Duodenal mucosa (tissue), 2 donors: ENCODE measurements around the gene PLXNA4.

ENCODE experiments used
- H3K27ac ChIP-seq: one replicate; pipeline ENCODE4 v1.7.0; 2013; ENCODE audit warnings: low read depth, low read length
- H3K27me3 ChIP-seq, 2 donors: one replicate each; pipeline ENCODE4 v1.7.0; 2013; ENCODE audit warnings: low read length in 2 of 2, control low read depth in 1 of 2; ENCODE audit not compliant: insufficient read depth in 2 of 2, control insufficient read depth in 1 of 2
- H3K36me3 ChIP-seq, 2 donors: one replicate each; pipeline ENCODE4 v1.7.0; 2013; ENCODE audit warnings: low read length in 2 of 2, control low read depth in 1 of 2; ENCODE audit not compliant: insufficient read depth in 2 of 2, control insufficient read depth in 1 of 2
- H3K4me1 ChIP-seq, 2 donors: one replicate each; pipeline ENCODE4 v1.7.0; 2013; ENCODE audit warnings: low read length in 2 of 2, control low read depth in 1 of 2; ENCODE audit not compliant: insufficient read depth in 2 of 2, control insufficient read depth in 1 of 2
- H3K4me3 ChIP-seq, 2 donors: one replicate each; pipeline ENCODE4 v1.7.0; 2013; ENCODE audit warnings: low read length in 2 of 2, low read depth in 1 of 2
- H3K9ac ChIP-seq, 2 donors: one replicate each; pipeline ENCODE4 v1.7.0; 2013; ENCODE audit warnings: low read length in 2 of 2, low read depth in 1 of 2
- H3K9me3 ChIP-seq, 2 donors: one replicate each; pipeline ENCODE4 v1.7.0; 2013; ENCODE audit warnings: low read length in 2 of 2, control low read depth in 1 of 2; ENCODE audit not compliant: control insufficient read depth in 1 of 2

PLXNA4 gene

GRCh38 chr7:132250480-132251326 lies 325.6 kb downstream of the PLXNA4 start:
- Histone ChIP-seq H3K36me3 (no peaks in the 10 kb centered on the region), H3K4me1 (peaks cover 21 to 34% of the 10 kb centered on the region in 2 donors), H3K9me3 (peaks cover 2 to 3% of the 10 kb centered on the region in 2 donors), H3K4me3 (no peak overlapping the region), H3K9ac (no peak overlapping the region), H3K27ac (no peak overlapping the region), H3K27me3 (no peaks in the 10 kb centered on the region)

DNA sequence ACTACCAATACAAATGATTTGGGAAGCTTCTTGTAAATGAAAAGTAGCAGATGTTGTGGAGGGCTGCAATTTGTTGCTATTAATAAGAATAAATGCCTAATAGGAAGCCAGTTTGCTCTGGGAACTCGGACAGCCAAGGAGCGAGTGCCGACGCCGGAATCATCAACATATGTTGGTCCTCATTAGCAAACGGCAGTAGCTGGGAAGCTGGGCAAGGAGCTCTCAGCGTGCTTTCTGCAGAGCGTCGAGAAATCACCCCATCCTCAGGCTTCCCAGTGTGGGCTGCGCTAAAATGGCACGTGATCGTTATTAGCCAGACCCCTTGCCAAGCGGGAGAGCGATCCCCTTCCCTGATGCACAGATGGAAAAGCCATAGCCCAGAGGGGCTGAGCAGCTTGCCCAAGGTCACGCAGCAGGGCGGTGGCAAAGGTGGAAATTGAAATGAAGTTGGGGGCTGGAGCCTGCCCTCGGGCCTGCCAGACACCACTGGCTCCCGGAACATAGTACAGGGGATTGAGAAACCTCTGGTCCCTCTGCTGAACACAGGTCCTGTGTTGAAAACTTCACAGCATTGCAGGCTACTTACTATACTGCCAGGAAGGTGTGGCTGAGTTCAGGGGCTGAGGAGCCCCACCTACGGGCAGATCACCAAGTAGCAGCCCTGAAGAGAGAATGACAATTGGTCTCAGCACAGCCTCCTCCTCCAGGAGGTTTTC lies 326.9 kb downstream of the PLXNA4 start:
- Histone ChIP-seq H3K4me3 (no peak overlapping the region), H3K36me3 (no peaks in the 10 kb centered on the region)

DNA sequence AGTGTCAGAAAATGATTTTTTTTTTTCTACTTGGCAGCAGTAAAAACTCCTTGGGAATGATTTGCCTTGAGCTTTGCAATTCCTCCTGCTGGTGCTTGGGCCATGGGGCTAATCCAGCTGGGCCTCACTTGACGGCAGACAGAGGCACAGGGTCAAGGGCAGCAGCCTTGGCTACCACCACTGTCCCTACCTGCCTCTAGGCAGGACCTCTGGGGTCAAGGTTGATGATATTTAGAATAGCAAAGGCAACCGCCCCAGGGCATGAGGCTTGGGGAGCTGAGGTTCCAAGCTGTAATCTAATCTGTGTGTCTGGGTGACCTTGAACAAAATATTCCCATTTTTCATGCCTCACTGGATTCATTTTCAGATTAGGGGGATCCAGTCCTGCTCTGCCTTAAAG lies 327.4 kb downstream of the PLXNA4 start:
- Histone ChIP-seq H3K4me3 (no peak overlapping the region), H3K9ac (no peak overlapping the region), H3K27ac (no peak overlapping the region), H3K9me3 (peaks cover 6 to 7% of the 10 kb centered on the region in 2 donors), H3K36me3 (no peaks in the 10 kb centered on the region), H3K4me1 (peaks cover 21 to 29% of the 10 kb centered on the region in 2 donors), H3K27me3 (no peaks in the 10 kb centered on the region)

More for the DNA sequence above, 326.9 kb downstream of the PLXNA4 start:
- Histone ChIP-seq H3K9me3 (peaks cover 6 to 7% of the 10 kb centered on the region in 2 donors), H3K4me1 (peaks cover 21 to 29% of the 10 kb centered on the region in 2 donors), H3K27ac (no peak overlapping the region), H3K27me3 (no peaks in the 10 kb centered on the region), H3K9ac (no peak overlapping the region)

GRCh38 chr7:132247995-132248618 lies 328.2 kb downstream of the PLXNA4 start:
- peaks cover 6 to 7% of the 10 kb centered on the region in 2 donors for H3K9me3 ChIP-seq
- no peaks in the 10 kb centered on the region for H3K27me3 ChIP-seq
- peaks cover 21 to 29% of the 10 kb centered on the region in 2 donors for H3K4me1 ChIP-seq
- no peak overlapping the region for H3K9ac ChIP-seq
- no peaks in the 10 kb centered on the region for H3K36me3 ChIP-seq
- no peak overlapping the region for H3K27ac ChIP-seq
- H3K4me3 ChIP-seq, result no peak overlapping the region

DNA sequence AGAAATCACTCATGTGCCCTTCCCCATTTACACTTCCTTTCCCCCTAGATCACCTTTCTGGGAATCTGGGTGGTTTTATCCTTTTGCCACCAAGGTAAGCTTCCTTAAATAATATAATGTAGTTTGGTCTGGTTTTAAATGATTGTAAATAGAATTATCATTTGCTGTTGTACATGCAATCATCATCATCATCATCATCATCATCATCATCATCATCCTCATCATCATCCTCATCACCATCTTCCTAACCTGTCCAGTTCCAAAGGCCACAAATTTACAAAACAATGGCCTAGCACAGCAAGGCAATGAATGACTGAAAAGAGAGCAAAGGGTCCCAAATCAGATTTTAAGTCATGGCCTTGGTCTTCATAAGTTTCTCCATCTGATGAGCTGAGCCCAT lies 329.7 kb downstream of the PLXNA4 start:
- Histone ChIP-seq H3K27ac (no peak overlapping the region), H3K4me3 (no peak overlapping the region), H3K4me1 (peaks cover 19 to 25% of the 10 kb centered on the region in 2 donors), H3K9ac (no peak overlapping the region), H3K36me3 (no peaks in the 10 kb centered on the region), H3K9me3 (peaks cover 6 to 7% of the 10 kb centered on the region in 2 donors), H3K27me3 (no peaks in the 10 kb centered on the region)

DNA sequence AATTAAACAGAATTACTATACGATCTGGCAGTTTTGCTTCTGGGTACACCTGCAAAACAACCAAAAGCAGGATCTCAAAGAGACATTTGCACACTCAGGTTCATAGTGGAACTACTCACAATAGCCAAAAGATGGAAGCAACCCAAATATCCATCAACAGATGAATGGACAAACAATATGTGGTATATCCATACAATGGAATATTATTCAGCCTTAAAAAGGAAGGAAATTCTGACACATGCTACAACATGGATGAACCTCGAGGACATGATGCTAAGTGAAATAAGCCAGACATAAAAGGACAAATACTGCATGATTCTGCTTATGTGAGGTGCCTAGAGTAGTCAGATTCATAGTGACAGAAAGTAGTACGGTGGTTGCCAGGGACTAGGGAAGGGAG lies 330.7 kb downstream of the PLXNA4 start:
- no peaks in the 10 kb centered on the region for H3K36me3 ChIP-seq
- no peaks in the 10 kb centered on the region for H3K27me3 ChIP-seq
- H3K27ac ChIP-seq, result no peak overlapping the region
- no peak overlapping the region for H3K9ac ChIP-seq
- peaks cover 6 to 7% of the 10 kb centered on the region in 2 donors for H3K9me3 ChIP-seq
- H3K4me3 ChIP-seq, result no peak overlapping the region
- peaks cover 11 to 16% of the 10 kb centered on the region in 2 donors for H3K4me1 ChIP-seq

DNA sequence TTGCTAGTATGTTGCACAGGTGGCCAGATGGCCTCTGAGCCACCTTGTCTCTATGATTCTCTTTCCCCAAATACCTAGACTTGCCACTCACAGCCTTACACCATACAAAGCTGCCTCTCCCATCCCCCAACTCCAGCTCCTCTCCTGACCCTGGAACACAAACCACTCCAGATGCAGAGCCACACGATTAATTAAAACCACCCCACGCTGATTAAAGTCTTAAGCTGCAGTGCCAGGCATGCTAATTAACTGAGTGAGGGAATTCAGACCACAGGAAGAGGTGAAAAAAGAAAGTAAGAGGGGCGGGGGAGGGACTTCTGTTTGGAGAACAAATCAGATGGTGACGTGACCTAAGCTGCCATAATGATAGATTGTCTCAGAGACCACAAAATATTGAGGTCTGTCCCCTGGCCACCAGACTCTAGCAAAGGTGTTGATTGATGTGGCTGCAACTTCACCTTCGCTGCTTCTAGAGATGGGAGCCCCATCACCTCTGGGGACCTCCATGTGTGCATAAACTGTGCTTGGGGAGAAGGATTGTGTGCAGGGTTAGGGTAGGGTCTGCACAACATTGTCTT lies 331.3 kb downstream of the PLXNA4 start:
- peaks cover 6 to 7% of the 10 kb centered on the region in 2 donors for H3K9me3 ChIP-seq
- H3K36me3 ChIP-seq, result no peaks in the 10 kb centered on the region
- no peak overlapping the region for H3K4me3 ChIP-seq
- H3K9ac ChIP-seq, result no peak overlapping the region
- H3K27ac ChIP-seq, result no peak overlapping the region
- H3K27me3 ChIP-seq, result no peaks in the 10 kb centered on the region
- peaks cover 8 to 11% of the 10 kb centered on the region in 2 donors for H3K4me1 ChIP-seq

DNA sequence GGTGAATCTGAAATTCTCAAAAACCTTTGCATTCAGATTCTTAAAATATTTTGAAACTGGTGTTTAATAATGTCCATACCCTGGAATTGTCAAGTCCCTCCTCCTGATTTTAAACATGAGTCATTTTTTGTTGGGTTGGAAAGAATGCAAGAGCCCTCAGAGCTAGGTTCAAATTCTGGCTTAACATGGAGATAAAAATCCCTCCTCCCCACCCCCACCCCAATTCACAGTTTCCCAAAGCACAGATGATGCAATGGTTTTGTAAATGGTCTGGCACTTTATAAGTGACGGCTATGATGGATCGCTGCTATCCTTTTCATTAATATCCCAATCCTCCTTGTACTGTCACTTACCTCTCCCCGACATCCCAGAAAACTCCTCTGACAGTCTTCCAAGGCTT lies 332.8 kb downstream of the PLXNA4 start:
- H3K36me3 ChIP-seq, result no peaks in the 10 kb centered on the region
- peaks cover 6 to 7% of the 10 kb centered on the region in 2 donors for H3K9me3 ChIP-seq
- no peaks in the 10 kb centered on the region for H3K4me1 ChIP-seq
- no peak overlapping the region for H3K4me3 ChIP-seq
- H3K9ac ChIP-seq, result no peak overlapping the region
- H3K27ac ChIP-seq, result no peak overlapping the region
- no peaks in the 10 kb centered on the region for H3K27me3 ChIP-seq

DNA sequence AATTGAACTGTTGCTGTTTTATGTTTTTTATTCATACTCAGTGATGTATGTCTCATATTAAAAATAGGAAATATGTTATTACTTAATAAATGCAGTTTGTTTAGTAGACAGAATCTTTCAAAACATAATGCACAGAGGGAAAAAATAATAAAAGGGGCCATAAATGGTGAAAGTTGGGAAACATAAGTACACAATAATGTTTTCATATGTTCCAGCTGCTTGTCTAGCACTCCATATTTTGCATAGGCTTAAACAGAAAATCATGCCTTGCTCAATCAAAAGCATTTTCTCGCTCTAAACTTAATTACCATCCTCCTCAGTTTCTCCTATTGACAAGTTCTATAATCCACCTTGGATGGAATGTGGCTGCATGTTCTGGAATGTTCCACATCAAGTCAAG lies 333.2 kb downstream of the PLXNA4 start:
- no peak overlapping the region for H3K27ac ChIP-seq
- H3K4me1 ChIP-seq, result no peaks in the 10 kb centered on the region
- no peak overlapping the region for H3K4me3 ChIP-seq
- no peaks in the 10 kb centered on the region for H3K36me3 ChIP-seq
- no peaks in the 10 kb centered on the region for H3K27me3 ChIP-seq
- no peak overlapping the region for H3K9ac ChIP-seq
- peaks cover 4 to 7% of the 10 kb centered on the region in 2 donors for H3K9me3 ChIP-seq
